ENCODE data around the gene ZMIZ2.
"Not testable (repeated sequence)": the region's sequence is repeated elsewhere in the genome, so short reads cannot be mapped to it uniquely, and the experiment has no call there.

Gene ZMIZ2

DNA sequence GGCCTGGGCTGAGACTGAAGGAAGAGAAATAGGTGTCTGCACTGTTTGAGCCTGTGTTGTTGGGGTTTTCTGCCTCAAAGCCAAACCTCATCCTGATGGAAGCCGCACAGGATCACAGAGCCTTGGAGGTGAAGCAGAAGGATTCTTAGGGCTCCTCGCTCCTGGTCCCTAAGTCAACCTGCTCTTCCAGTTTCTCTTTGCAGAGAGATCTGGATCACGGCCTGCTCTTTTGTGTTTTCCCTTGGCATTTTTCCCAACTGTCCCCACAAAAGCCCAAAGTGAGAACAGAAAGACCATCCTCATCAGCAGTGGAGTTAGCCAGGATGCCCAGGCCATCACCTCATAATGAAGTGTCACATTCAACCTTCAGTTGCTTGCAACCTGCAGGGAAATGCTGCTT lies 27.6 kb downstream of the ZMIZ2 start:
- no peak for DNase-seq

DNA sequence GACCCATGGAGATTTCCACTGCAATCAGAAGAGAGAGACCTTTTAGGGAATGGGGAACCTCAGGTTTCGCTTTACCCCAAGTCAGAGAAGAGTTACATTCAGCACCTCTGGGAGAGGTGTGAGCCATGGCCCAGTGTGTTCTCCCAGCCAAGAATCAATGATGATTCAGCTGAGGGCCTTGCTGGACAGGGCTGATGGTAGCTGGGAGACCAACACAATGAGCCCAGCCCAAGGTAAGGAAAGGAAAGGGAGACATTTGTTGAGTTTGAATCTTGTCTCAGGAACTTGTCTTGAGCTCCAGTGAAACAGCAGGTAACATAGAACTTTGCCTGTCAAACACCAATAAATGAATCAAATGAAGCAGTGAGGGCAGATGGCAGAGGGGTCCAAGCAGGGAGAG lies 33.8 kb downstream of the ZMIZ2 start:
- no peak for DNase-seq

DNA sequence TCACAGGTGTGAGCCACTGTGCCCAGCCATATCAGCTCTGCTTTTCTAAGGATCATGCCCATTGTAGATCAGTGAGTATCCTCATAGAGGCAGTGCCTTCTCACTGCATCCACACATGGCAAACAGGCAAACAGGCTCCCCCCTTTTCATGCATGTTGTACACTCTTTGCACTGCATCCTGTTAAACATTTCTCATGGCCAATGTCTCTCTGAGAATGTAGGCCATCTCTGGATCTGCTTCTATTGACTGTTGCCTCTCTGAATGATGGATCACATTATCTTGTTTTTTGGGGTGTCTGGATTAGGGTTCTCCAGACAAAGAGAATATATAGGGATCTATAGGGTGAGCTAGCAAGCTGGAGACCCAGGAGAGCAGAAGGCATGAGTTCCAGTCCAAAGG lies 34.8 kb downstream of the ZMIZ2 start:
- no peak for DNase-seq

DNA sequence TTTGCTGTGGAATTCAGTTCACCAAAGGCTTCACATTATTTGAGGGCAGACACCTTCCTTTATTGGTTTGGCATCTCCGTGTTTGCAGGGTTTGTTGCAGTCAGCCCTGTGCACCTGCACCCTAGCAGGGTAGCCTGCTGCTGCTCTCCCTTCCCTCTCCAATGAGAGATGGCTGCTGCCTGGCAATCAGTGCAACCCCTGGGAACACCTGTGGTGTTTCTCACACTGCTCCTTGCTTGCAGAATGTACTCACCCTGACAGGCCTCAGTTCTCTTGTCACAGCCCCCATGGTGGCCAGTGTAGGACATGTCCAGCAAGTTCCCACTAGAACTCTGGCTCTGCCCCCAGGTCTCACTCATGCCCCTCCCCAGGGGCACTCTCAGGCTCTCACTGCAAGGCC lies 35.7 kb downstream of the ZMIZ2 start:
- DNase-seq: no peak

DNA sequence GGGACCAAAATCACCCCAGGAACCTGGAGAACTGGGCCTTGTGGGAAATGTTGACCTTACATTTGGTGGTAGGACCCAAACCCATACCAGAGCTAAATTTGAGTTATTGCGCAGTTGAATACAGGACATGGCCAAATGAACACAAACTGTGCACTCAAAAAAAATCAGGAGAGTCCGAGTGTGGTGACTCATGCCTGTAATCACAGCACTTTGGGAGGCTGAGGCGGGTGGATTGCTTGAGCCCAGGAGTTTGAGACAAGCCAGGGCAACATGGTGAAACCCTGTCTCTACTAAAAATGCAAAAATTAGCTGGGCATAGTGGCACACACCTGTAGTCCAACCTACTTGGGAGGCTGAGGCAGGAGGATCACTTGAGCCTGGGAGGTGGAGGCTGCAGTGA lies 36.6 kb downstream of the ZMIZ2 start:
- DNase-seq: not testable (repeated sequence)

DNA sequence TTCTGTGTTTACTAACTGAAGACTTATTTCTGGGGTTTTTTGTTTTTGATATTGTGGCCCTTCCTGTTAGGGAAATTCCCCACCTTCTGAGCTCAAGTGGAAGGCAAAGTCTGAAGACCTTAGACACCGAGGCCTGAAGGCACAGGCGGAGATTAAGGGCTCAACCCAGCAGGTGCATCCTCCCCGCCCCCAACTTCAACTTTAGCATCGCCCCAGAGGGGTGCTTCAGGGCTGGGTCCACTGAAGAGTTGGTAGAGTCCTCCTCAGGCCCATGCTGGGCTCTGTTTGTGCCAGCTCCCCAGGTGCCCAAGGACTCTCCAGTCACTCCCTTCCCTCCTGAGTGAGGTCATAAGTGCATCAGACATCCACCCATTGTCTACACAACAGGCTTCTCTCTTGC lies 38.4 kb downstream of the ZMIZ2 start:
- DNase-seq: no peak

DNA sequence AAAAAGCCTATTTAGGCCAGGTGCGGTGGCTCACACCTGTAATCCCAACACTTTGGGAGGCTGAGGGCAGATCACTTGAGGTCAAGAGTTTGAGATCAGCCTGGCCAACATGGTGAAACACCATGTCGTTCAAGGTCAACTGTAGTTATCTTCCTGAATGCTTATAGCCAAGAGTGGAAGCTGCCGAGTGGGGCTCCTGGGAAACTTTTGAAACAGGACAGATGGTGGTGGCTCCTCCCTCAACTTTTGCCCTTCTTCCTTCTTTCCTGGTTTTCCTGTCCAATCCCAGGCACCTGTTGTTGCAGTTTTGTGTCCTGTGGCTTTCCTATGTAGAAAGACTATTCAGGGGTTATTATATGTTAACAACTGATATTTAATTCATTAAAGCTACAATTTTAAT lies 39.1 kb downstream of the ZMIZ2 start:
- DNase-seq: no peak

DNA sequence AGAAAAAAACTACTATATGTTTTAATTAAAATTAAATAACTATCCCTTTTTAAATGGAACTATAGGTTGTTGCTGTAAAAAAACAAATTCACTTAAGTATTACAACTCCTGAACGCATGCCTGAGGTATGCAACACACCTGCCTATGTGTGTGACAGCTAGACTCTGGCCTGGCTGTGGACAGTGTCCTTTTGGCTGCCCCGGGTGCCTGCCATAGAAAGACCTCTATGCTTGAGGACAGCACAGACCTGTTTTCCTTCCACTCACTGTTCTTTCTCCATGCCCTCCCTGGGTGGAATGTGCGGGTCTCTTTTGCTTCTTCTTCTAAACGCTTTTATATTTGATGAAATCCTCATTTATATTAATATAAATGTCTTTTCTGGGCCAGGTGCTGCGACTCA lies 41.3 kb downstream of the ZMIZ2 start:
- no peak for DNase-seq

DNA sequence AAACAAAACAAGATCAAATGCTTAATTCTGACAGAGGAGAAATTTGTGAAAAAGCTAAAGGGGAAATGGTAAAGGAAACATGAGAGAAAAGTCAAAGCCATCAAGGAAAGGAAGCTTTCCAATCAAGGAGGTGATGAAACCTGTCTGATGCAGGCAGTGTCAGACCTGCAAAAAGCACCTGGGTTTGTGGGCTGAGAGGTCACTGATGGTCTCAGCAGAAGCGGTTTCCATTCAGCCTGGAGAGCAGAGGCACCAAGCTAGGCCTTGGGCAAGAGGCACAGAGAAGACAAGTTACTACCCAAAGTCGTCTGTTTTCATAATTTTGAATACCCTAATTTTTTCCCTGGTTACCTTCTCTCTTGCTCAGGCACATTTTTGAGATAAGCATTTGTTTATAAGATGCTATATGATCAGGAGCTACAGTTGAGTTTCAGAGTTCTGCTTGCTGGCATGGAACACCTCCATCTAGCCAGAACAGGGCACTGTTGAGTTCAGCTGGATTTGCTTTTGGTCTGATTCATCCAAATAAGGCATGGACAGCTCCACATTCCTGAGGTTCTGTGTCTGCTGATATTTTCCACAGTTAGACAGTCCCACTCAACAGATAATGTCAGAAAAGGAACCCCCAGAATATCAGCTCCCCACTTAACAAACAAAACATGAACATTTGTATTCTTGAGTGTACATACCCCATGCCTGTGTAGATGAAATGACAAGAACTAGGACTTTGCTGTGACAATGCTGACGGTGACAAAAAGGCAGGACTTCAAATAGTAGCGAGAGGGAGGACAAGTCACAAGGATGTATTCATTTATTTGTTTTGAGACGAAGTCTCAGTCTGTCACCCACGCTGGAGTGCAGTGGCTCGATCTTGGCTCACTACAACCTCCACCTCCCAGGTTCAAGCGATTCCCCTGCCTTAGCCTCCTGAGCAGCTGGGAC lies 42.9 kb downstream of the ZMIZ2 start:
- DNase-seq: no peak

DNA sequence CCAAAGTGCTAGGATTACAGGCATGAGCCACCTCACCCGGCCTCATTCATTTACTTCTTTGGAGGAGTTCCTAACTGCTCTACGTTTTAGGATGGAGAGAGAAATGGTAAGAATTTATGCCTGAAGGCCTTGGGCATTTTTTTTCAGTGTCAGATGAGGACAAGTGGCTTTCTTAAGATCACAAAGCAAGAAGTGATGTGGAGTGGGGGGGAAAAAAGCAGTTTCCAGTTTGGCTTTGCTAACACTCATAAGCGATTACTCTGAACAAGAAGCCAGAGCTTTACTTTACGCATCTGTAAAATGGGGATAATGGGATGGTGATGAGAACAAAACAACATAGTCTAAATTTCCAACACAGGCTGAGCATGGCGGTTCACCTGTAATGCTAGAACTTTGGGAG lies 45.3 kb downstream of the ZMIZ2 start:
- no peak for DNase-seq

DNA sequence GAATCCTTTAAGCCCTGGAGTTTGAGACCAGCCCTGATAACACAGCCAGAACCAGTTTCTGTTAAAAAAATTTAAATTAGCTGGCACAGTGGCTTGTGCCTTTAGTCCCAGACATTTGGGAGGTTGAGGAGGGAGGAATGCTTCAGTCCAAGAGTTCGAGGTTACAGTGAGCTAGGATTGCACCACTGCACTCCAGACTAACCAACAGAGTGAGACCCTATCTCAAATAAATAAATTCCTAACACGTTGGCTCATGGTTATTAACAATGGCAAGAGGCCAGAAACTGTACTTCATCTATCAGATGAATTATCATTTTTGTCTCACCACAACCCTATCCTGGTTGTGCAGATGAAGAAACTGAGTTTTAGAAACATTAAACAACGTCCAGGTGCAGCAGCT lies 45.7 kb downstream of the ZMIZ2 start:
- DNase-seq: no peak

DNA sequence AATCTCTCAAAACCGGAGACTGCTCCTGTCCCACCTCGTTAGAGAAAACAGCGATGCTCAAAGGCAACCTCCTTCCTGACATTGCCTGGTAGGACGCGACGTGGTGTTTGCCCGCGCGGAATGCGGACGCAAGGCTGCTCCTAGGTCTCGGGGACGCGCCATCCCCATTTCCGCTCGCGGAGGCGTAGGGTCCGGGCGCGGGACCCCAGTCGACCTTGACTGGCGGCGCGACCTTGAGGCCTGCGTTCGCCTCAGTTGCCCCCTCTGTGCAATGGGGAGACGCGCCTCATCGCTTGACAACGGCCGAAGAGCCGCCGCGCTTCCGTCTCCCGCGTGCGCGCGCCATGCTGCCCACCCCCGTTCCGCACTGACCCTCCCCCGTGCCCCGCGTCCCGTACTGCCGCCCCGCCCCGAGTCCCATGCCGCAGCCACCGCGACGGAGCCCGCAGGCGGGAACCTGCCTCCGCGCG lies 47.4 kb downstream of the ZMIZ2 start:
- no peak for DNase-seq

DNA sequence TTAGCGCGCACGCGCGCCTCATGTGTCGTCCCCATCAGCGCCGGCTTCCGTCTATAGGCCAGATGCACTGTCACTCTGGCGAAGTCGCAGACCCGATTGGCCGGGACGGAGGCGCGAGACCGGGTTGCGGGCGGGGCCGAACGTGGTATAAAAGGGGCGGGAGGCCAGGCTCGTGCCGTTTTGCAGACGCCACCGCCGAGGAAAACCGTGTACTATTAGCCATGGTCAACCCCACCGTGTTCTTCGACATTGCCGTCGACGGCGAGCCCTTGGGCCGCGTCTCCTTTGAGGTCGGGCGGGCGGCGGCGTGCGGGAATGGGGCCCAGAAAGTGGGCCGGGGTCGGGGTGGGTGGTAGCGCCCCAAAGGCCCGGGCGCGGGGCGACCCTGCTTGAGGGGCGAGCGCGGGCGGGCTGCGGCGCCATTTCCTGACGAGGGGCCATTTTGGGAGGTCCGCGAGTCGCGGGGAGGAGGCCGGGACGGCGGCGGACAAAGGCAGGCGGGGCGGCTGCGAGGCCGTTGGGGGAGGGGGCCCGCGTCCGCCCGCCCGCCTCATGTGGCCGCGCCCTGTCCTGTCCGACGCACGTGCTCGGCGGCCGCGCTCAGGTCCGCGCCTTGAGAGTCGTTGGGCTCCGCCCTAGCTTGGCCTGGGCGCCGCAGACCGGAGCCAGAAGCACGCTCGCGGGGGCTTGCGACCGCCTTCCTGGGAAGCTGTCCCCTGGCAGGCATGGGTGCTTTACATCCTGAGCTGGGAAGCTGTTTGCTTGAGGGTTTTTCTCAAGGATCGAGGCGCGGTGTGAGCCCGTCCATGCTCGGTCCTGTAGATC lies 48.1 kb downstream of the ZMIZ2 start, which contains the start of gene PPIA:
Gene PPIA, plus strand, starts transcription at position 178 of the 825 bp plus-strand sequence. Its CDS starts 44 bp downstream, at position 222.
- DNase-seq: peak; percentile 99

DNA sequence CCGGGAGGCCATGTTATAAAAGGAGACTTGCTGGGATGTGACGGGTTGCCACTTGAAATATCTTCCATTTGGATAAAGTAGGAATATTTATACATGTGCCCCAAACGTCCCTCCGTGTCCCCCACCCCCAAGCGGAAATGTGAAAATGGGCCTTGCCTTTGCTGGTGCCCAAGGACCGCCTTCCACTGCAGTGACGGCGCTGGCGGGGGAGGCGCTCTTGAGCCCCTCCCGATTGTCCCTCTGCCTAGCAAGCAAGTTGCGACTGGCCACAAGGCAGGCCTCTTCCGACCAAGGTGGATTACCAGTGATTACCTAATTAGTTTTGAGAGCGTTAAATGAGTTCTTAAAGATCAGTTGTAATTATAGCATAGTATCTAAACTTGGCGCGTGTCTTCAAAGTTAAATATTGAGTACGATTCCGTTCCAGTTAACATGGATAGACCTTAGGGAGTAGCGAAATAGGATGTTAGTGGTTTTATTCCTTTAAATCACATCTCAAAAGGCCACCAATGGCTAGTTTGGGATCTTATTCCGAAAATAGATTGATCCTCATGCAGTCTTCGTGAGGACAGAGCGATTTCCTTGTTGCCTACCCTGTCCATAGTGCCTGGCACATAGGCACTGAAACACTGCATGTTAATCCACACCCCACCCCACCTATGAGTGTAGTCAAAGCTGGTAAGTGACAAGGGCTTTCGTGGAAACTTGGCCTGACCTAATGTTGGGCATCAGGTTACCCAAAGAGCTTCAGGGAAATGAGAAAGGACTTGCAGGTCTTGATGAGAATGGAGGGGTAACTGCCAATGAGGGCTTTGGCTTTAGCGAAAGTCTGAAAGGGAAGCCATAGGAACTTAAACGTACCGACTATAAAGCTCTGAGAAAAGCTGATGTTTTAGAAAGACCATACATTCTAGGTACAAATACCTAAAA lies 48.9 kb downstream of the ZMIZ2 start:
- DNase-seq: peak; percentile 89

DNA sequence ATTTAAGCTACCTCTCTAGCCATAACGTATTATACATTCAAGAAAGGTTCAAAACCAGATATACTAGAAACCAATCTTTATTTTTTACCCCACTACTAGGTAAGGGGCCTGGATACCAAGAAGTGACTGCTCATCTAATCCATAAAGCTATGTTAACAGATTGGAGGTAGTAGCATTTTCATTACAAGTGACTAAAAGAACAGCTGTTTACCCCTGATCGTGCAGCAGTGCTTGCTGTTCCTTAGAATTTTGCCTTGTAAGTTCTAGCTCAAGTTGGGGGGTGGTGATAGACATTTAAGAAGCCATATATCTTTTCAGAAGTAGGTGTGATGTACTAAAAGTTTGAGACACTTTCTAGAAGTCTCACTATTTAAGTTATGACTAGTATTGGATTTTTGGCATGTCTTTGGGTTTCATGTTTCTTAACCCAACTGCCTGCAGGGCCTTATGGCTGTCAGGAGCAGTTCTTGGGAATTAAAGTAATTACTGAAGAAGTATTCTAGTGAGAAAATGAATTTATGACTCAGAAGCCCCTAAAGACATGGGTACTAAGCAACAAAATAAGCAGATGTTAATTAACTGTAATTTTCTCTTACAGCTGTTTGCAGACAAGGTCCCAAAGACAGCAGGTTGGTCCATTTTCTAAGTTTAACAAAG lies 50.1 kb downstream of the ZMIZ2 start:
- DNase-seq: no peak

DNA sequence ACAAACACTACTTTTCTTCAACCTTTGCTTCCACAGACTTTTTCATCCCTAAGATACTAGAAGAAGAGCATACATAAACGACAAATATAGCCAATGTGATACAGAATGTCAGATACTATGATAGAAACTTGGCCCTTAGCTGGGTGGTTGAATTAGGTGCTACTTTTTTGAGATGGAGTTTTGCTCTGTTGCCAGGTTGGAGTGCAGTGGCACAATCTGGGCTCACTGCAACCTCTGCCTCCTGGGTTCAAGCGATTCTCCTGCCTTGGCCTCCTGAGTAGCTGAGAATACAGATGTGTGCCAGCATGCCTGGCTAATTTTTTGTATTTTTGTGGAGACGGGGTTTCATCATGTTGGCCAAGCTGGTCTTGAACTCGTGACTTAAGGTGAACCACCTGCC lies 51.3 kb downstream of the ZMIZ2 start:
- DNase-seq: no peak

DNA sequence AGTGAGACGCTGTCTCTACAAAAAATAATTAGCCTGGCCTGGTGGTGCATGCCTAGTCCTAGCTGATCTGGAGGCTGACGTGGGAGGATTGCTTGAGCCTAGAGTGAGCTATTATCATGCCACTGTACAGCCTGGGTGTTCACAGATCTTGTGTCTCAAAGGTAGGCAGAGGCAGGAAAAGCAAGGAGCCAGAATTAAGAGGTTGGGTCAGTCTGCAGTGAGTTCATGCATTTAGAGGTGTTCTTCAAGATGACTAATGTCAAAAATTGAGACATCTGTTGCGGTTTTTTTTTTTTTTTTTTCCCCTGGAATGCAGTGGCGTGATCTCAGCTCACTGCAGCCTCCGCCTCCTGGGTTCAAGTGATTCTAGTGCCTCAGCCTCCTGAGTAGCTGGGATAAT lies 53.2 kb downstream of the ZMIZ2 start:
- DNase-seq: no peak

DNA sequence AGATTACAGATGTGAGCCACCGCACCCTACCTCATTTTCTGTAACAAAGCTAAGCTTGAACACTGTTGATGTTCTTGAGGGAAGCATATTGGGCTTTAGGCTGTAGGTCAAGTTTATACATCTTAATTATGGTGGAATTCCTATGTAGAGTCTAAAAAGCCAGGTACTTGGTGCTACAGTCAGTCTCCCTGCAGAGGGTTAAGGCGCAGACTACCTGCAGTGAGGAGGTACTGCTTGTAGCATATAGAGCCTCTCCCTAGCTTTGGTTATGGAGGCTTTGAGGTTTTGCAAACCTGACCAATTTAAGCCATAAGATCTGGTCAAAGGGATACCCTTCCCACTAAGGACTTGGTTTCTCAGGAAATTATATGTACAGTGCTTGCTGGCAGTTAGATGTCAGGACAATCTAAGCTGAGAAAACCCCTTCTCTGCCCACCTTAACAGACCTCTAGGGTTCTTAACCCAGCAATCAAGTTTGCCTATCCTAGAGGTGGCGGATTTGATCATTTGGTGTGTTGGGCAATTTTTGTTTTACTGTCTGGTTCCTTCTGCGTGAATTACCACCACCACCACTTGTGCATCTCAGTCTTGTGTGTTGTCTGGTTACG lies 53.9 kb downstream of the ZMIZ2 start:
- no peak for DNase-seq

DNA sequence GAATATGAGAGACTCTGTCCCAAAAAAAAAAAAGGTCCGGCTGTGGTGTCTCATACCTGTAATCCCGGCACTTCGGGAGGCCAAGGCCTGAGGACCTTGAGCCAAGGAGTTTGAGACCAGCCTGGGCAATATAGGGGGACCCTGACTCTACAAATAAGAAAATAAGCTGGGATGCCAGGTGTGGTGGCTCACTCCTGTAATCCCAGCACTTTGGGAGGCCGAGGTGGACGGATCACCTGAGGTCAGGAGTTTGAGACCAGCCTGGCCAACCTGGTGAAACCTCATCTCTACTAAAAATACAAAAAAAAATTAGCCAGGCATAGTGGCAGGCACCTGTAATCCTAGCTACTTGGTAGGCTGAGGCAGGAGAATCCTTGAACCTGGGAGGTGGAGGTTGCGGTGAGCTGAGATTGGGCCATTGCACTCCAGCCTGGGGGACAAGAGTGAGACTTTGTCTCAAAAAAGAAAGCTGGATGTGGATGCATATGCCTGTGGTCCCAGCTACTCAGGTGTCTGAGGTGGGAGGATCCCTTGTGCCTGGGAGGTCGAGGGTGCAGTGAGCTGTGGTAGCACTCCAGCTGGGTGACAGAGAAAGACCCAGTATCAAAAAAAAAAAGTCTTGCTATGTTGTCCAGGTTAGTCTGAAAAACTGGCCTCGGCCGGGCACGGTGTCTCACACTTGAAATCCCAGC lies 55.3 kb downstream of the ZMIZ2 start:
- not testable (repeated sequence) for DNase-seq

DNA sequence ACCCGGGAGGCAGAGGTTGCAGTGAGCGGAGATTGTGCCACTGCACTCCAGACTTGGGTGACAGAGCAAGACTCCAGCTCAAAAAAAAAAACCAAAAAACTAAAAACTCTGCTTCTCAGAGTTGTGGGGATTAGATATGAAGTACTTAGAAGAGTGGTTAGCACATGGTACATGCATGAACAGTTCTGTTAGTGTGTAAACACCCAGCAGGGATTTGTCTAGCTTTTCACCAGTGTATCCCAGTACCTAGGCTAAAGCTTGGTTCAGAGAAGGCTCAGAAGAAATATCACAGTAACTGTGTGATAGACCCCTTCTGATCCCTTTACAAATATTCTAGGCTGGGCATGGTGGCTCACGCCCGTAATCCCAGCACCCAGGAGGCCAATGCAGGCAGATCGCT lies 57.3 kb downstream of the ZMIZ2 start:
- DNase-seq: no peak

DNA sequence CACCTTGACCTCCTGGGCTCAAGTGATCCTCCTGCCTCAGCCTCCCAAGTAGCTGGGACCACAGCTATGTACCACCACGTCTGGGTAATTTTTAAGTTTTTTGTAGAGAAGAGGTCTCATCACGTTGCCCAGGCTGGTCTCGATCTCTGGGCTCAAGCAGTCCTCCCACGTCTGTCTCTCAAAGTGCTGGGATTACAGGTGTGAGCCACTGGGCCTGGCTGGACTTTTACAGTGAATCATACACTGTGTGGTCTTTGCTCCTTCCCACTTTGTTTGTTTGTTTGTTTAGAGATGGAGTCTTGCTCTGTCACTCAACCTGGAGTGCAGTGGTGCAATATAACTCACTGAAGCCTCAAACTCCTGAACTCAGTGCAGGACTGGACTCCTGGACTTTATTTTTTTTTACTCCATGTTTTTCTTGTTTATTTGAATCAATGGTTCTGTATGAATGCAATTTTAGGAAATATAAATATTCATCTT lies 60.3 kb downstream of the ZMIZ2 start:
- no peak for DNase-seq

Data from inflammatory macrophage treated with lipopolysaccharide for 4 hours (primary cell).